PFSK-1 (cell line): Measurements from ENCODE around the gene MAPK13.

Experiments
- FOXP2 ChIP-seq: optimal IDR thresholded peaks from 2 replicates; pipeline ENCODE3; 2011; ENCODE audit warnings: borderline replicate concordance, control low read depth, inconsistent platforms; ENCODE audit not compliant: insufficient read depth; ENCODE audit errors: extremely low read length, extremely low read depth
- POLR2AphosphoS5 ChIP-seq: IDR thresholded peaks from 2 replicates; pipeline ENCODE4 v1.6.1; 2012; ENCODE audit warnings: low read depth, mild to moderate bottlenecking, control low read depth, low read length, moderate library complexity
- SIN3A ChIP-seq: IDR thresholded peaks from 2 replicates; pipeline ENCODE4 v1.6.1; 2012; ENCODE audit warnings: mild to moderate bottlenecking, low read length, moderate library complexity, borderline replicate concordance; ENCODE audit not compliant: insufficient read depth
- TAF1 ChIP-seq: IDR thresholded peaks from 2 replicates; pipeline ENCODE4 v1.6.1; 2012; ENCODE audit warnings: low read length, control low read depth, borderline replicate concordance; ENCODE audit not compliant: insufficient read depth
- TF ChIP-seq, protein P1 (sequence below), 2 experiments: IDR thresholded peaks; 2 replicates each; pipeline versions ENCODE4 v1.6.1 to v1.8.0; 2011 to 2012; ENCODE audit warnings: low read depth in 2 of 2, low read length in 2 of 2, control low read depth in 1 of 2, inconsistent platforms in 1 of 2, mild to moderate bottlenecking in 1 of 2, moderate library complexity in 1 of 2; ENCODE audit not compliant: insufficient read depth in 1 of 2

MAPK13 gene

DNA sequence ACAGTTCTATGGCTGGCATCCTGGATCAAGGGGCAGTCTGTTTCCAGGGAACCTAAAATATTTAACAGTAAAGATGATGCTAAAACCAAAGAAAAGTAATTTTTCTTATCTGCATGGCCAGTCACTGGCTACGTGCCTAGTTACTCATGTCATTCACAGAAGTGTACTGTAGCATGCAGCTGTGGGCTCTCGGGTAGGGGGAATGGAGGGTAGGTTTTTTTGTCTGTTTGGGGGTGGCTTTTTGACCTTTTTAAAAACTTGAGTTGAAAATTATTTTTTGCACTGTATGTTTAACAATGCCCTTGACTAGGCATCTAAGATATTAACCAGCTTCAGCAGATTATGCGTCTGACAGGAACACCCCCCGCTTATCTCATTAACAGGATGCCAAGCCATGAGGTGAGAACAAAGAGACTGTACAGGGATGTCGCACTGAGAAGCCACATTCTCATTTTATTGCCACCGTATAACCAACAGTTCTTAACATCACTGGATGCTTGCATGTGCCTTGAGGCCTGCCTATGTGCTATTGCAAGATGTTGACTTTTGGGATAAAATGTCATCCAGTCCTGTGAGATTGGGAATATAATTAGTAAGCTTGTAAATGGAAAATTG, 30.3 kb upstream of the MAPK13 start:
- TF ChIP-seq SIN3A, result no peak
- no peak for TF ChIP-seq POLR2AphosphoS5
- TF ChIP-seq, protein P1, sequence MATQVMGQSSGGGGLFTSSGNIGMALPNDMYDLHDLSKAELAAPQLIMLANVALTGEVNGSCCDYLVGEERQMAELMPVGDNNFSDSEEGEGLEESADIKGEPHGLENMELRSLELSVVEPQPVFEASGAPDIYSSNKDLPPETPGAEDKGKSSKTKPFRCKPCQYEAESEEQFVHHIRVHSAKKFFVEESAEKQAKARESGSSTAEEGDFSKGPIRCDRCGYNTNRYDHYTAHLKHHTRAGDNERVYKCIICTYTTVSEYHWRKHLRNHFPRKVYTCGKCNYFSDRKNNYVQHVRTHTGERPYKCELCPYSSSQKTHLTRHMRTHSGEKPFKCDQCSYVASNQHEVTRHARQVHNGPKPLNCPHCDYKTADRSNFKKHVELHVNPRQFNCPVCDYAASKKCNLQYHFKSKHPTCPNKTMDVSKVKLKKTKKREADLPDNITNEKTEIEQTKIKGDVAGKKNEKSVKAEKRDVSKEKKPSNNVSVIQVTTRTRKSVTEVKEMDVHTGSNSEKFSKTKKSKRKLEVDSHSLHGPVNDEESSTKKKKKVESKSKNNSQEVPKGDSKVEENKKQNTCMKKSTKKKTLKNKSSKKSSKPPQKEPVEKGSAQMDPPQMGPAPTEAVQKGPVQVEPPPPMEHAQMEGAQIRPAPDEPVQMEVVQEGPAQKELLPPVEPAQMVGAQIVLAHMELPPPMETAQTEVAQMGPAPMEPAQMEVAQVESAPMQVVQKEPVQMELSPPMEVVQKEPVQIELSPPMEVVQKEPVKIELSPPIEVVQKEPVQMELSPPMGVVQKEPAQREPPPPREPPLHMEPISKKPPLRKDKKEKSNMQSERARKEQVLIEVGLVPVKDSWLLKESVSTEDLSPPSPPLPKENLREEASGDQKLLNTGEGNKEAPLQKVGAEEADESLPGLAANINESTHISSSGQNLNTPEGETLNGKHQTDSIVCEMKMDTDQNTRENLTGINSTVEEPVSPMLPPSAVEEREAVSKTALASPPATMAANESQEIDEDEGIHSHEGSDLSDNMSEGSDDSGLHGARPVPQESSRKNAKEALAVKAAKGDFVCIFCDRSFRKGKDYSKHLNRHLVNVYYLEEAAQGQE (IDR thresholded peaks at IDR 0.05; ENCODE audit: insufficient read depth in 1 of 2, low read depth in 2 of 2, low read length in 2 of 2), result no peak
- TF ChIP-seq FOXP2, result no peak
- no peak for TF ChIP-seq TAF1

DNA sequence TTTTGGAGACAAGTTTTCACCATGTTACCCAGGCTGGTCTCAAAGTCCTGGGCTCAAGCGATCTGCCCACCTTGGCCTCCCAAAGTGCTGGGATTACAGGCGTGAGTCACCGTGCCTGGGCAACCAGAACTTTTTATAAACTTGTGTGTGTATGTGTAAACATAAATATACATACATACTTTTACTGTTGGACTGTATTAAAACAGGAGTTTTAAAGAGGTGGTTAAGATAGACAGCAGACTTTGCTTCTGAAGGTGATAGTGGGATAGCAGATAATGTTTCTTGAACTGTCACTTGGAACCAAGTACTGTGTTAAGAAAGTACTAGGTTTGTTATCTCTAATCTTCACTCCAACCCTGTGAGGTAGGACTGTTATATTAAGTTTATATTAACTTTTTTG, 28.6 kb upstream of the MAPK13 start:
- TF ChIP-seq POLR2AphosphoS5 (no peak), SIN3A (no peak), FOXP2 (no peak)

DNA sequence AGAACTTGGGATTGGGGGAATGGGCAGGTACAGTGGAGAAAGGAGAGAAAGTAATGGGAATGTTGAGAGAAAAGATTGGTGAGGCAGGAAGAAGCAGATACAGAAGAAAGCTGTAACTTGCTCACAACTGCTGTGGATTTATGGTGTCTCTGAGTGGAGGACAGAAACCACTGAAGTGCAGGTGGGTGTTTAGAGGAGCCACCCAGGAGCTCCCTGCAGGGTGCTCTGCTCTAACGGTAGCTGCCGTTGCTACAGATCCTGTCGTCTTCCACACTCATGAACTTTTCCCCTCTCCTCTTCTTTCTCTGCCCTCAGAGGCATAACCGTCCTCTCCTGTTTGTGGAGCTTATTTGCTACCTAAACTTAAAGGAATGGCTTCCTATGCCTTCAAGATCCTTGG, 27.5 kb upstream of the MAPK13 start:
- TF ChIP-seq TAF1 (no peak), FOXP2 (no peak), SIN3A (no peak), POLR2AphosphoS5 (no peak)
- TF ChIP-seq, protein P1 (IDR thresholded peaks at IDR 0.05; ENCODE audit: insufficient read depth in 1 of 2, low read depth in 2 of 2, low read length in 2 of 2), result no peak

DNA sequence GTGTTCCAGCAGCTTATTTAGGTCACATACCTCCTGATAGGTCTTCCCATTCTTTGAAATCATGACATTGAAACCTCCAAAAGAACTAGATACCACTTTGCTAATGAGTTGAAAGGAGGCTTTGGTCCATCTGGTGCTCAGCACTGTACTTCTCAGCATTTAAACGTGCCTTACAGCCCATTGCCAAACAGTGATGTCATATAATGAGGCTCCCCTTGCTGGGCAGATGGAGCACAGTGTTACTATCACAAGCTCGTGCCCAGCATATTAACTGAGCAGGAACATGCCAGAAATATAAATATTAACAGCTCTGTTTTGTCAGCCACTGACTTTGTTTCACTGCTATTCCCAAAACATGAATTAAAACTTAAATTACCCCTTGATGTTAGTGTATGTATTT, 25.5 kb upstream of the MAPK13 start:
- TF ChIP-seq SIN3A, result no peak
- no peak for TF ChIP-seq FOXP2
- no peak for TF ChIP-seq POLR2AphosphoS5
- TF ChIP-seq TAF1, result no peak
- TF ChIP-seq, protein P1 (IDR thresholded peaks at IDR 0.05; ENCODE audit: insufficient read depth in 1 of 2, low read depth in 2 of 2, low read length in 2 of 2), result no peak

DNA sequence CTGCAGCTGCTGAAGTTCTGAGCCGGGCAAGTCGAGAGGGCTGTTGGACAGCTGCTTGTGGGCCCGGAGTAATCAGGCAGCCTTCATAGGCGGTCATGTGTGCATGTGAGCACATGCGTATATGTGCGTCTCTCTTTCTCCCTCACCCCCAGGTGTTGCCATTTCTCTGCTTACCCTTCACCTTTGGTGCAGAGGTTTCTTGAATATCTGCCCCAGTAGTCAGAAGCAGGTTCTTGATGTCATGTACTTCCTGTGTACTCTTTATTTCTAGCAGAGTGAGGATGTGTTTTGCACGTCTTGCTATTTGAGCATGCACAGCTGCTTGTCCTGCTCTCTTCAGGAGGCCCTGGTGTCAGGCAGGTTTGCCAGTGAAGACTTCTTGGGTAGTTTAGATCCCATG, 21.2 kb upstream of the MAPK13 start:
- TF ChIP-seq FOXP2 (no peak), POLR2AphosphoS5 (no peak), TAF1 (no peak), SIN3A (no peak)
- TF ChIP-seq, protein P1 (IDR thresholded peaks at IDR 0.05; ENCODE audit: insufficient read depth in 1 of 2, low read depth in 2 of 2, low read length in 2 of 2), result no peak
